GM21381 (cell line): ENCODE data around the gene CACNA1B.
"Not testable (repeated sequence)": the region's sequence is repeated elsewhere in the genome, so short reads cannot be mapped to it uniquely, and the experiment has no call there.

Source experiments
- ATAC-seq: cut with Tn5 transposase; IDR thresholded peaks from one replicate; pipeline ENCODE4 v1.9.1; 2021; ENCODE audit warnings: mild to moderate bottlenecking, moderate library complexity; ENCODE audit not compliant: unreplicated experiment

Gene CACNA1B

GRCh38 chr9:138126858-138127584 lies 249.4 kb downstream of the CACNA1B start:
- not testable (repeated sequence) for ATAC-seq

- not testable (repeated sequence) for ATAC-seq
Observed at GRCh38 chr9:138128027-138128426, 250.4 kb downstream of the CACNA1B start.

- ATAC-seq: not testable (repeated sequence)
Observed at GRCh38 chr9:138129318-138129717, 251.7 kb downstream of the CACNA1B start.

- ATAC-seq: not testable (repeated sequence)
Observed at GRCh38 chr9:138132946-138133705, 255.5 kb downstream of the CACNA1B start.

- ATAC-seq: not testable (repeated sequence)
Observed at GRCh38 chr9:138134581-138134980, 257.0 kb downstream of the CACNA1B start.

GRCh38 chr9:138139096-138139495 lies 261.5 kb downstream of the CACNA1B start:
- ATAC-seq: not testable (repeated sequence)

GRCh38 chr9:138140980-138141379 lies 263.4 kb downstream of the CACNA1B start:
- not testable (repeated sequence) for ATAC-seq

- not testable (repeated sequence) for ATAC-seq
Observed at GRCh38 chr9:138142528-138143244, 265.1 kb downstream of the CACNA1B start.

- ATAC-seq: not testable (repeated sequence)
Observed at GRCh38 chr9:138143491-138143890, 265.9 kb downstream of the CACNA1B start.

GRCh38 chr9:138147556-138147955 lies 270.0 kb downstream of the CACNA1B start:
- ATAC-seq: not testable (repeated sequence)

GRCh38 chr9:138149672-138150656 lies 272.4 kb downstream of the CACNA1B start:
- not testable (repeated sequence) for ATAC-seq

GRCh38 chr9:138155788-138156187 lies 278.2 kb downstream of the CACNA1B start:
- ATAC-seq: not testable (repeated sequence)

- ATAC-seq: not testable (repeated sequence)
Observed at GRCh38 chr9:138166793-138167192, 289.2 kb downstream of the CACNA1B start.
